Lower lobe of right lung (tissue), 2 donors: ENCODE measurements around the gene TNFRSF12A. TPM values are rescaled to one million over a fixed set of nuclear protein-coding genes. Genes with fewer than 3 reads are reported as not detected.

Experiments
- ATAC-seq, 2 donors: fragments of 200-7000 bp; cut with Tn5 transposase; one replicate each; pipeline ENCODE4 v1.9.1; 2020 to 2022; ENCODE audit warnings: mild to moderate bottlenecking in 2 of 2, moderate library complexity in 2 of 2
- DNase-seq: peaks from one replicate; pipeline ENCODE4 v3.0.0-alpha.2; 2020
- H3K27ac ChIP-seq: fragments of 200-600 bp; one replicate; pipeline ENCODE4 v1.8.0; 2022
- H3K27me3 ChIP-seq: fragments of 200-600 bp; one replicate; pipeline ENCODE4 v1.8.0; 2022; ENCODE audit warnings: low read depth
- H3K36me3 ChIP-seq: fragments of 200-600 bp; one replicate; pipeline ENCODE4 v1.8.0; 2022; ENCODE audit warnings: mild to moderate bottlenecking
- H3K4me1 ChIP-seq: fragments of 200-600 bp; one replicate; pipeline ENCODE4 v1.8.0; 2022
- H3K4me3 ChIP-seq: fragments of 200-600 bp; one replicate; pipeline ENCODE4 v1.8.0; 2022; ENCODE audit warnings: mild to moderate bottlenecking
- H3K9me3 ChIP-seq: fragments of 200-600 bp; one replicate; pipeline ENCODE4 v1.8.0; 2022
- CTCF ChIP-seq: fragments of 200-600 bp; IDR thresholded peaks from one replicate; pipeline ENCODE4 v1.8.0; 2022; ENCODE audit warnings: antibody characterized with exemption, mild to moderate bottlenecking
- intact Hi-C: fragments of 100-400 bp; cut with DNase I; formaldehyde crosslinking; loops from one replicate; pipeline ENCODE4 v1.11.0; 2022
- total RNA-seq: library from RNA; stranded (reverse); fragmentation: NEBNext Ultra II Directional; extraction: Animal tissue kit (Norgen Biotek cat#: 25700); gene quantifications from one replicate; pipeline ENCODE4 v1.2.1, GENCODE V29; 2021
- donor health status: DM: no; HTN: yes; CAD: no; lungs with severe emphysema.

Gene TNFRSF12A
- total RNA-seq, 1 donor from 2014 or later = 28.8 TPM

GRCh38 chr16:3008690-3009037 is 11.5 kb upstream of the TNFRSF12A start:
- no peaks in the 10 kb centered on the region for H3K36me3 ChIP-seq
- intact Hi-C loops = no loop called here
- TF ChIP-seq CTCF = no peak
- peak overlapping the region; percentile 15 for H3K4me3 ChIP-seq
- ATAC-seq (no peak), DNase-seq (no peak)
- peaks cover 64% of the 10 kb centered on the region for H3K27me3 ChIP-seq
- no peaks in the 10 kb centered on the region for H3K9me3 ChIP-seq
- peaks cover 32% of the 10 kb centered on the region for H3K4me1 ChIP-seq
- peak overlapping the region; percentile 59 for H3K27ac ChIP-seq

- Histone ChIP-seq H3K27ac (peak overlapping the region; percentile 73), H3K36me3 (no peaks in the 10 kb centered on the region), H3K27me3 (peaks cover 71% of the 10 kb centered on the region), H3K4me1 (peaks cover 31% of the 10 kb centered on the region), H3K4me3 (no peak overlapping the region), H3K9me3 (no peaks in the 10 kb centered on the region)
- no peak for TF ChIP-seq CTCF
- DNase-seq (peak; percentile 88), ATAC-seq (peak; percentile 72 to 76)
- intact Hi-C loops = no loop called here
Observed at GRCh38 chr16:3009568-3010390, 10.4 kb upstream of the TNFRSF12A start.

GRCh38 chr16:3010510-3010909 is 9.7 kb upstream of the TNFRSF12A start:
- Histone ChIP-seq H3K9me3 (no peaks in the 10 kb centered on the region), H3K27ac (peak overlapping the region; percentile 73), H3K27me3 (peaks cover 66% of the 10 kb centered on the region), H3K4me1 (peaks cover 28% of the 10 kb centered on the region), H3K4me3 (no peak overlapping the region), H3K36me3 (no peaks in the 10 kb centered on the region)
- DNase-seq (no peak), ATAC-seq (no peak)
- TF ChIP-seq CTCF = no peak
- intact Hi-C loops = no loop called here

GRCh38 chr16:3012246-3012645 is 7.9 kb upstream of the TNFRSF12A start:
- Histone ChIP-seq H3K4me3 (no peak overlapping the region), H3K36me3 (no peaks in the 10 kb centered on the region), H3K9me3 (no peaks in the 10 kb centered on the region), H3K27me3 (peaks cover 62% of the 10 kb centered on the region), H3K4me1 (peaks cover 22% of the 10 kb centered on the region), H3K27ac (no peak overlapping the region)
- intact Hi-C loops = no loop called here
- ATAC-seq = peak; percentile 7 to 36
- no peak for TF ChIP-seq CTCF
- no peak for DNase-seq

GRCh38 chr16:3012828-3013420 is 7.2 kb upstream of the TNFRSF12A start, which contains the start of gene CLDN9:
TSS of gene CLDN9 (plus strand) at chr16:3012923. CDS start at chr16:3013363, 440 bp downstream.
- TF ChIP-seq CTCF = no peak
- Histone ChIP-seq H3K4me3 (no peak within 1 kb of the TSS), H3K4me1 (peaks cover 17% of the 10 kb centered on the region), H3K27ac (no peak within 1 kb of the TSS), H3K36me3 (no peaks in the 10 kb centered on the region), H3K9me3 (no peaks in the 10 kb centered on the region), H3K27me3 (peaks cover 63% of the 10 kb centered on the region)
- intact Hi-C loops = no loop called here
- DNase-seq (no peak), ATAC-seq (peak; percentile 61 to 66)
